Panc1 (cell line): ENCODE results near the gene GRK6. TPM values are rescaled to one million over a fixed set of nuclear protein-coding genes. Genes with fewer than 3 reads are reported as not detected.

Experiments used
- ATAC-seq: fragments of 200-7000 bp; cut with Tn5 transposase; 2 replicates; pipeline ENCODE4 v1.9.1; 2020; ENCODE audit warnings: mild to moderate bottlenecking, moderate library complexity
- BruUV-seq: library from RNA; stranded (reverse); fragments of 400-500 nt; replicated peaks from 2 replicates; lab custom pipeline; 2021; lab: Mats Ljungman, UMichigan
- CTCF ChIA-PET: fragments of 300-600 bp; sonication (Branson Sonifier 250); formaldehyde crosslinking; loops from one replicate; lab custom pipeline; 2022; ENCODE audit warnings: antibody characterized with exemption; lab: Charles Lee
- POLR2A ChIA-PET: fragments of 300-600 bp; sonication (Branson Sonifier 250); formaldehyde crosslinking; loops from one replicate; lab custom pipeline; 2022; ENCODE audit warnings: antibody characterized with exemption; lab: Charles Lee
- DNase-seq: peaks from one replicate; pipeline ENCODE4 v3.0.0-alpha.2; 2010; ENCODE audit warnings: low read depth, low spot score
- H3K27ac ChIP-seq: 2 replicates; pipeline ENCODE4 v1.5.1; 2011; ENCODE audit warnings: mild to moderate bottlenecking, low read length, inconsistent platforms
- H3K27me3 ChIP-seq: fragments of 200-500 bp; sonication (Bioruptor generic); 2 replicates; pipeline ENCODE4 v1.6.0; 2014; ENCODE audit warnings: low read length, inconsistent platforms; ENCODE audit not compliant: control insufficient read depth, insufficient read depth
- H3K36me3 ChIP-seq: fragments of 200-500 bp; sonication (Bioruptor generic); 2 replicates; pipeline ENCODE4 v1.5.1; 2014; ENCODE audit warnings: inconsistent platforms, mild to moderate bottlenecking, low read length, moderate library complexity; ENCODE audit not compliant: control insufficient read depth, insufficient read depth
- H3K4me1 ChIP-seq: 2 replicates; pipeline ENCODE4 v1.5.1; 2011; ENCODE audit warnings: inconsistent platforms, mild to moderate bottlenecking, low read length, moderate library complexity; ENCODE audit not compliant: control insufficient read depth, insufficient read depth
- H3K4me3 ChIP-seq, 2 experiments: 2 replicates each; pipeline ENCODE4 v1.5.1; 2011 to 2012; ENCODE audit warnings: low read depth in 2 of 2, low read length in 2 of 2, mild to moderate bottlenecking in 2 of 2, inconsistent platforms in 1 of 2, moderate library complexity in 1 of 2
- H3K9me3 ChIP-seq: fragments of 200-500 bp; sonication (Bioruptor generic); 2 replicates; pipeline ENCODE4 v1.5.1; 2014; ENCODE audit warnings: low read depth, mild to moderate bottlenecking, inconsistent platforms, low read length, moderate library complexity; ENCODE audit not compliant: control insufficient read depth, insufficient read depth
- CTCF ChIP-seq: fragments of 450-650 bp; IDR thresholded peaks from 2 replicates; pipeline ENCODE4 v1.5.1; 2017; ENCODE audit warnings: mild to moderate bottlenecking
- POLR2AphosphoS5 ChIP-seq: IDR thresholded peaks from 2 replicates; pipeline ENCODE4 v1.6.1; 2012; ENCODE audit warnings: mild to moderate bottlenecking, low read depth, low read length, moderate library complexity
- REST ChIP-seq, 2 experiments: IDR thresholded peaks; 2 replicates each; pipeline ENCODE4 v1.6.1; 2011 to 2012; ENCODE audit warnings: low read depth in 2 of 2, control low read depth in 1 of 2, low read length in 1 of 2, mild to moderate bottlenecking in 1 of 2, moderate library complexity in 1 of 2; ENCODE audit not compliant: insufficient read depth in 1 of 2
- SIN3A ChIP-seq: IDR thresholded peaks from 2 replicates; pipeline ENCODE4 v1.6.1; 2012; ENCODE audit warnings: low read depth, mild to moderate bottlenecking, low read length, moderate library complexity, borderline replicate concordance; ENCODE audit not compliant: insufficient read depth
- TCF7L2 ChIP-seq: IDR thresholded peaks from 2 replicates; pipeline ENCODE4 v1.6.1; 2011; ENCODE audit warnings: mild to moderate bottlenecking, low read depth, low read length, inconsistent platforms
- in situ Hi-C: cut with HindIII; loops from 2 replicates; pipeline ENCODE4 v1.10.0; 2016; ENCODE audit warnings: low sequenced_read_pairs, low pct_unique_long_range_greater_than_20kb
- intact Hi-C: fragments of 100-400 bp; cut with micrococcal nuclease; formaldehyde crosslinking; loops from one replicate; pipeline ENCODE4 v1.10.0; 2022; ENCODE audit not compliant: unreplicated experiment
- total RNA-seq: library from RNA; stranded (reverse); gene quantifications from one replicate; pipeline ENCODE4 v1.2.1, GENCODE V29; 2021; ENCODE audit not compliant: unreplicated experiment

The GRK6 gene
- total RNA-seq, 1 experiment from 2014 or later = 56.1 TPM

GRCh38 chr5:177430140-177430951 lies 3.9 kb downstream of the GRK6 start:
- POLR2A ChIA-PET = interaction anchor here (1.1 kb wide), 1 partner anchor 26 kb away, joined by 8 read pairs; no protein-coding TSS in a partner anchor
- no peak overlapping the region for H3K27ac ChIP-seq
- DNase-seq (no peak), ATAC-seq (no peak)
- intact Hi-C loops (no loop called here), in situ Hi-C loops (no loop called here)
- H3K4me1 ChIP-seq = peaks cover 14% of the 10 kb centered on the region
- TF ChIP-seq CTCF = no peak
- TF ChIP-seq REST (IDR thresholded peaks at IDR 0.05; ENCODE audit: insufficient read depth in 1 of 2, low read depth in 2 of 2, low read length in 1 of 2) = no peak
- TF ChIP-seq POLR2AphosphoS5 = no peak
- TF ChIP-seq SIN3A = no peak
- TF ChIP-seq TCF7L2 = no peak
- H3K36me3 ChIP-seq = peaks cover 2% of the 10 kb centered on the region; the same call in 1 of the 2 replicates
- no peaks in the 10 kb centered on the region for H3K9me3 ChIP-seq
- no peak overlapping the region for H3K4me3 ChIP-seq
- no peaks in the 10 kb centered on the region for H3K27me3 ChIP-seq
- BruUV-seq = no TSS peak
- CTCF ChIA-PET = no interaction called here

- DNase-seq = no peak
These were observed 4.5 kb downstream of the GRK6 start for GRCh38 chr5:177430972-177431316.

More at GRCh38 chr5:177430972-177431316, 4.5 kb downstream of the GRK6 start:
- BruUV-seq = no TSS peak
- ChIA-PET CTCF (interaction anchor here (0.5 kb wide), 1 partner anchor 64 kb away, joined by 12 read pairs; no protein-coding TSS in a partner anchor), POLR2A (interaction anchor here (1.0 kb wide), 1 partner anchor 12 kb away, joined by 3 read pairs; no protein-coding TSS in a partner anchor)
- peaks cover 2% of the 10 kb centered on the region; the same call in 1 of the 2 replicates for H3K36me3 ChIP-seq
- H3K4me3 ChIP-seq = no peak overlapping the region
- H3K4me1 ChIP-seq = peaks cover 10% of the 10 kb centered on the region
- intact Hi-C loops (no loop called here), in situ Hi-C loops (no loop called here)
- TF ChIP-seq TCF7L2 = no peak
- TF ChIP-seq SIN3A = no peak
- no peaks in the 10 kb centered on the region for H3K27me3 ChIP-seq
- no peak for ATAC-seq
- no peak overlapping the region for H3K27ac ChIP-seq
- no peaks in the 10 kb centered on the region for H3K9me3 ChIP-seq
